ENCODE data around the gene TMEM130. TPM values are rescaled to one million over a fixed set of nuclear protein-coding genes. Genes with fewer than 3 reads are reported as not detected.

The TMEM130 gene
- total RNA-seq, 1 experiment from 2014 or later, result 1.7 TPM

- H4K91ac ChIP-seq (ENCODE audit: insufficient read length, low read depth, low read length), result no peak overlapping the region
- no peaks in the 10 kb centered on the region for H3K9me3 Mint-ChIP-seq
- DNase-seq, result no peak
- no peak overlapping the region for H3K27ac ChIP-seq (ENCODE audit: insufficient read length, low read depth, low read length)
- no peak overlapping the region for H4K5ac ChIP-seq (ENCODE audit: insufficient read length, low read depth, low read length)
- H3K79me2 ChIP-seq (ENCODE audit: insufficient read depth, low read length), result peaks cover 9% of the 10 kb centered on the region
- no peak overlapping the region for H3K23ac ChIP-seq (ENCODE audit: insufficient read length, low read depth, low read length)
- peaks cover 16 to 18% of the 10 kb centered on the region in 2 experiments for H3K4me1 Mint-ChIP-seq
- no peak for TF ChIP-seq CTCF (conservative IDR thresholded peaks at IDR 0.05)
- H3K4me3 Mint-ChIP-seq, result no peak overlapping the region
- peaks cover 0 to 2% (median 2%) of the 10 kb centered on the region in 3 experiments; a peak in 3 of 7 replicates for H3K36me3 Mint-ChIP-seq (ENCODE audit: insufficient read depth in 1 of 3, low read depth in 3 of 3)
- no peaks in the 10 kb centered on the region for H4K20me1 ChIP-seq (ENCODE audit: control insufficient read depth, insufficient read depth, insufficient read length)
- no peak overlapping the region for H3K4me2 ChIP-seq (ENCODE audit: insufficient read depth, insufficient read length, low read length)
- H3K56ac ChIP-seq (ENCODE audit: insufficient read length, low read depth, low read length), result no peak overlapping the region
- H2BK12ac ChIP-seq (ENCODE audit: insufficient read length, low read depth, low read length), result no peak overlapping the region
- H3K27ac Mint-ChIP-seq, result no peak overlapping the region
- no peak overlapping the region for H2BK120ac ChIP-seq (ENCODE audit: low read depth, low read length, poor library complexity, severe bottlenecking)
- H3K4me1 ChIP-seq (ENCODE audit: insufficient read depth, low read length), result no peaks in the 10 kb centered on the region; the same call in 1 of the 2 replicates
- no peak overlapping the region for H2BK20ac ChIP-seq (ENCODE audit: low read depth, low read length, poor library complexity, severe bottlenecking)
- H3T11ph ChIP-seq (ENCODE audit: low read length), result no peak overlapping the region
- no peak overlapping the region for H4K8ac ChIP-seq (replicated peaks; ENCODE audit: insufficient read length, low read depth, low read length)
- no peak overlapping the region for H2AFZ ChIP-seq (ENCODE audit: low read length)
- no peak overlapping the region for H3K14ac ChIP-seq (ENCODE audit: insufficient read depth, low read length)
- H3K4ac ChIP-seq (ENCODE audit: low read depth, low read length), result no peak overlapping the region
- no peak overlapping the region for H2BK15ac ChIP-seq (ENCODE audit: low read depth, low read length)
- peaks cover 23% of the 10 kb centered on the region for H3K27me3 Mint-ChIP-seq (ENCODE audit: low read depth)
- no peak overlapping the region for H2AK5ac ChIP-seq (ENCODE audit: insufficient read length, low read length)
- H2BK5ac ChIP-seq (ENCODE audit: insufficient read length, low read length), result no peak overlapping the region
- H3K27me3 ChIP-seq (ENCODE audit: insufficient read depth, low read length), result no peaks in the 10 kb centered on the region
- H3K9me3 ChIP-seq (ENCODE audit: control insufficient read depth, low read depth, low read length), result no peaks in the 10 kb centered on the region
- H3K9ac ChIP-seq (ENCODE audit: extremely low read depth, insufficient read length, low read length), result no peak overlapping the region
- peaks cover 7% of the 10 kb centered on the region for H3K23me2 ChIP-seq (ENCODE audit: insufficient read length, low read depth, low read length, poor library complexity, severe bottlenecking)
- peaks cover 7% of the 10 kb centered on the region for H3K79me1 ChIP-seq (ENCODE audit: insufficient read depth, low read depth, low read length, poor library complexity, severe bottlenecking)
- WGBS (ENCODE audit: extremely low coverage, insufficient read length, low lambda C conversion rate), result no CpG with 5 or more reads among the region's 9 CpGs
- H3K18ac ChIP-seq (ENCODE audit: insufficient read length, low read depth, low read length), result no peak overlapping the region
These were observed 5.7 kb upstream of the TMEM130 start for GRCh38 chr7:98875501-98875900.
